Measurements from ENCODE around the gene SUB1.
"Not testable (repeated sequence)": the region's sequence is repeated elsewhere in the genome, so short reads cannot be mapped to it uniquely, and the experiment has no call there.

Gene SUB1

GRCh38 chr5:32585446-32586275, at the start of gene SUB1:
SUB1 (plus strand) TSS chr5:32585557; CDS start chr5:32588513, 2,956 bp downstream.
- peak; percentile 89 to 94 for DNase-seq (ENCODE audit: low read depth in 1 of 2, low spot score in 1 of 2)
- TF ChIP-seq JUND (IDR thresholded peaks at IDR 0.05; ENCODE audit: low read depth): no peak
- in situ Hi-C loops (cut with HindIII; ENCODE audit: low pct_unique_long_range_greater_than_20kb, low sequenced_read_pairs): no loop called here

- no peak for DNase-seq (ENCODE audit: low read depth in 1 of 2, low spot score in 1 of 2)
- in situ Hi-C loops (cut with HindIII; ENCODE audit: low pct_unique_long_range_greater_than_20kb, low sequenced_read_pairs): no loop called here
- no peak for TF ChIP-seq JUND (IDR thresholded peaks at IDR 0.05; ENCODE audit: low read depth)
Measured at GRCh38 chr5:32536246-32536645, 49.1 kb upstream of the SUB1 start.

GRCh38 chr5:32537437-32538029, 47.8 kb upstream of the SUB1 start:
- DNase-seq (ENCODE audit: low read depth in 1 of 2, low spot score in 1 of 2): peak in 1 of 2 experiments; percentile 13
- in situ Hi-C loops (cut with HindIII; ENCODE audit: low pct_unique_long_range_greater_than_20kb, low sequenced_read_pairs): not testable (repeated sequence)

GRCh38 chr5:32538031-32538547, 47.3 kb upstream of the SUB1 start:
- no peak for TF ChIP-seq JUND (IDR thresholded peaks at IDR 0.05; ENCODE audit: low read depth)
- in situ Hi-C loops (cut with HindIII; ENCODE audit: low pct_unique_long_range_greater_than_20kb, low sequenced_read_pairs): no loop called here
- no peak for DNase-seq (ENCODE audit: low read depth in 1 of 2, low spot score in 1 of 2)

- TF ChIP-seq JUND (IDR thresholded peaks at IDR 0.05; ENCODE audit: low read depth): no peak
- in situ Hi-C loops (cut with HindIII; ENCODE audit: low pct_unique_long_range_greater_than_20kb, low sequenced_read_pairs): no loop called here
- DNase-seq (ENCODE audit: low read depth in 1 of 2, low spot score in 1 of 2): no peak
Measured at GRCh38 chr5:32539981-32540845, 45.1 kb upstream of the SUB1 start.

- in situ Hi-C loops (cut with HindIII; ENCODE audit: low pct_unique_long_range_greater_than_20kb, low sequenced_read_pairs): no loop called here
- TF ChIP-seq JUND (IDR thresholded peaks at IDR 0.05; ENCODE audit: low read depth): no peak
Measured at GRCh38 chr5:32541241-32541640, 44.1 kb upstream of the SUB1 start.

GRCh38 chr5:32542216-32543059, 42.9 kb upstream of the SUB1 start:
- TF ChIP-seq JUND (IDR thresholded peaks at IDR 0.05; ENCODE audit: low read depth): no peak
- in situ Hi-C loops (cut with HindIII; ENCODE audit: low pct_unique_long_range_greater_than_20kb, low sequenced_read_pairs): no loop called here
- no peak for DNase-seq (ENCODE audit: low read depth in 1 of 2, low spot score in 1 of 2)

More at GRCh38 chr5:32541241-32541640, 44.1 kb upstream of the SUB1 start:
- DNase-seq (ENCODE audit: low read depth in 1 of 2, low spot score in 1 of 2): peak in 1 of 2 experiments; percentile 40

- DNase-seq (ENCODE audit: low read depth in 1 of 2, low spot score in 1 of 2): no peak
- no peak for TF ChIP-seq JUND (IDR thresholded peaks at IDR 0.05; ENCODE audit: low read depth)
- in situ Hi-C loops (cut with HindIII; ENCODE audit: low pct_unique_long_range_greater_than_20kb, low sequenced_read_pairs): no loop called here
Measured at GRCh38 chr5:32543291-32543690, 42.1 kb upstream of the SUB1 start.

GRCh38 chr5:32545102-32545800, 40.1 kb upstream of the SUB1 start:
- in situ Hi-C loops (cut with HindIII; ENCODE audit: low pct_unique_long_range_greater_than_20kb, low sequenced_read_pairs): no loop called here
- no peak for DNase-seq (ENCODE audit: low read depth in 1 of 2, low spot score in 1 of 2)
- no peak for TF ChIP-seq JUND (IDR thresholded peaks at IDR 0.05; ENCODE audit: low read depth)

GRCh38 chr5:32551194-32551593, 34.2 kb upstream of the SUB1 start:
- TF ChIP-seq JUND (IDR thresholded peaks at IDR 0.05; ENCODE audit: low read depth): no peak
- in situ Hi-C loops (cut with HindIII; ENCODE audit: low pct_unique_long_range_greater_than_20kb, low sequenced_read_pairs): no loop called here
- no peak for DNase-seq (ENCODE audit: low read depth in 1 of 2, low spot score in 1 of 2)

- no peak for TF ChIP-seq JUND (IDR thresholded peaks at IDR 0.05; ENCODE audit: low read depth)
- DNase-seq (ENCODE audit: low read depth in 1 of 2, low spot score in 1 of 2): no peak
- in situ Hi-C loops (cut with HindIII; ENCODE audit: low pct_unique_long_range_greater_than_20kb, low sequenced_read_pairs): no loop called here
Measured at GRCh38 chr5:32551865-32552264, 33.5 kb upstream of the SUB1 start.

GRCh38 chr5:32552491-32552890, 32.9 kb upstream of the SUB1 start:
- DNase-seq (ENCODE audit: low read depth in 1 of 2, low spot score in 1 of 2); in situ Hi-C loops (cut with HindIII; ENCODE audit: low pct_unique_long_range_greater_than_20kb, low sequenced_read_pairs): not testable (repeated sequence)
